Stimulated activated CD4-positive, alpha-beta T cell treated with anti-CD3 and anti-CD28 coated beads, Interleukin-1b, Interleukin-23, amount 100 ng/mL, for 4 hours (primary cell): ENCODE data around the gene TTC16.
"Not testable (repeated sequence)": the region's sequence is repeated elsewhere in the genome, so short reads cannot be mapped to it uniquely, and the experiment has no call there.

Experiments
- DNase-seq, 2 donors: peaks; one replicate each; pipeline ENCODE4 v3.0.0-alpha.2; 2020; ENCODE audit warnings: low read depth in 2 of 2

Gene TTC16

DNA sequence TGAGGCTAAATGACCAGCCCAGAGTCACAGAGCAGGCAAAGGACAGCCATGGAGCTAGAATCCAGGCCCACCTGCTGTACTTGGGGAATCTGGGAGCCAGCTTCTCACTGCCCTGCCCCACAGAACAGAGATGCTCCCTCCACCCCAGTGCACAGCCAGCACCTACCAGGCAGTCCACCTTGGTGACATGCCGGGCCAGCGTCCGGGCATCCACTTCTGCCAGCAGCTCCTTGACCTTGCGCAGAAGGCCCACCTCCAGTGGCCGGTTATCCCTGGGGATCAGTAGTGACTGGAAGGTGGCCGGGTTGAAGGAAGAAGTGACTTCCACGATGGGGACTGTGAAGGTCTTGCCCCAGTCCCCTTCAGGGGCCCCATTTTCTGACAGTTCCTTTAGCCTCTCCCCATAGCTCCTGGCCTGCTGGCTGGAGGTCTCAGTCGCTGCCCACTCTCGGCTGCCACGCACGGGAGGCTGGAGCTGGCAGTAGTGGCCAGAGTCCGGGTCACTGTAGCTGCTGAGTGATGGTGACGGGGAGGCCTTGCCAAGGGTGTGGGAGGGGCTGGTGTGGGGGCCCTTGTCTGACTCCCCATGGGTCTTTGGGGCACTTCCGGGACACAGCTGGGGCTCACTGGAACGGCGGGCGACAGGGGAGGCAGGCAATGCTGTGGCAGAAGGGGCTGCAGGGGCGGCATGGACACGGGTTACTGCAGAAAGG lies 28.7 kb downstream of the TTC16 start:
- DNase-seq = no peak

GRCh38 chr9:127746959-127747569 lies 31.2 kb downstream of the TTC16 start:
- no peak for DNase-seq

GRCh38 chr9:127749090-127749787 lies 33.4 kb downstream of the TTC16 start:
- no peak for DNase-seq

DNA sequence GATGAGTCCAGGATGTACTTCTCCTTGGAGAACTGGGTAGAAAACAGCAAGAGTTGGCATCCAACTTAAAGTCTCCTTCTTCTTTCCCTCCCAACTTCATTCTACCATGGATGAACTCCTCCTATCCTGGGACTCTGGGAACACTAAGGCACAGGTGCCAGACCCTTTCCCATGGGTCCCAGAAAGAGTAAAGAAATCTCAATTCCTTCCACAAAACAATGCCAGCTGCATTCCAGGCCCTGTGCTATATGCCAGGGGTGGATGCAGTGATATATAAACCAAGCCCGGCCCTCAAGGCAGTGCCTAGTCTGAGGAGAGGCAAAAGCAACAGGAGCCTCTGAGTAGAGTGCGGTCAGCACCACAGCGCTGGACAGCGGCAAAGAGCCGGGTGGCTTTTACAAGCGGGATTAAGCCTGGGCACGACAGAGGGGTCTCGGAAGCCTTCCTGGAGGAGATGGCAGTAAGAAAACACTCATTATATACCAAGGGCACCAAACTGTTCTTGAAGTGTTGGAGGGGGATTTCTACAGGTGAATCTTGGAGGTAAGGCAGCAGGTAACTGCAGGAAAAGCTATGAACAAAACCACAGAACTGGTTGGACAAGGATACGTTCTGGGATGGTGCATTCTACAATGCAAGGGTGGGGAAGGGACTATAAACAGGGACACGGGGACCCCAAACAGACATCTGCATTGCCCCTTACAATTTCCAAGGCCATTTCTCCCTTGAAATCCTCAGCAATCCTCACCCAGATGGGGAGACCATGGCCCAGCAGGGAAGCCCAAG lies 35.6 kb downstream of the TTC16 start:
- DNase-seq = no peak

DNA sequence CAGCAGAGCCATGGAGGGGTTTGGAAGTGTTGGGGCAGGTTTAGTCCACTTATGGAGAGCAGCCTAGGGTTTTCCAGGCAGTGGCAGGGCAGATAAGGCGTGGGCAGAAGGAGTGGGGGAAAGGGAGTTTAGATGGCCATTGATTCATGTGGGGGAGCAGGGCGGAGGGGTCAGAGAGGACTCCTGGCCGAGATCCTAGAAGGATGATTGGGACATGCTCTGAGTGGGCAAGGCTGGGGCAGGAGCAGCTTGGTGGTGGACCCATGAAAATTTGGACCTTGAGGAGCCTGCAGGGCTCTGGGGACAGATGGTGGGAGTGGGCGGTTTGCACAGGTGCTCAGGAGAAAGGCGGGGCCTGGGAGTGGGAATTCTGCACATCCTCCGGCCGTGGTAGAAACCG lies 37.3 kb downstream of the TTC16 start:
- DNase-seq = no peak

DNA sequence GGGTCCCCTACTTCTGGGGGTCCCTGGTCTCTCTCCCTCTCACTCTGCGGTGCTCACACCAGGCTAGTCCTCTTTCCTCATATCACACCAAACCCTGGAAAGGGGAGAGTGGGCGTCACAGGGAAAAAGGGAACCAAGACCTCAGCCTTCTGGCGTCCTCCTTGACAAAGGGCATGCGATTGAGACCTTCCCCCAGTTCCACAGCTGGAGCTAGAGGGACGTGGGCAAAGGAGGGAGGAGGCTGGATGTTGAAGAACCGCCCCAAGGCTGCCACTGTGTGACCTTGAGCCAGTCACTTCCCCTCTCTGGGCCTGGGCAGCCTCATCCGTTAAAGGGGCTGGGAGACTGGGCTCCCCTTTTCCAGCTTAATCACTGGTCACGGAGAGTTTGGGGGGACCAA lies 37.7 kb downstream of the TTC16 start:
- no peak for DNase-seq

DNA sequence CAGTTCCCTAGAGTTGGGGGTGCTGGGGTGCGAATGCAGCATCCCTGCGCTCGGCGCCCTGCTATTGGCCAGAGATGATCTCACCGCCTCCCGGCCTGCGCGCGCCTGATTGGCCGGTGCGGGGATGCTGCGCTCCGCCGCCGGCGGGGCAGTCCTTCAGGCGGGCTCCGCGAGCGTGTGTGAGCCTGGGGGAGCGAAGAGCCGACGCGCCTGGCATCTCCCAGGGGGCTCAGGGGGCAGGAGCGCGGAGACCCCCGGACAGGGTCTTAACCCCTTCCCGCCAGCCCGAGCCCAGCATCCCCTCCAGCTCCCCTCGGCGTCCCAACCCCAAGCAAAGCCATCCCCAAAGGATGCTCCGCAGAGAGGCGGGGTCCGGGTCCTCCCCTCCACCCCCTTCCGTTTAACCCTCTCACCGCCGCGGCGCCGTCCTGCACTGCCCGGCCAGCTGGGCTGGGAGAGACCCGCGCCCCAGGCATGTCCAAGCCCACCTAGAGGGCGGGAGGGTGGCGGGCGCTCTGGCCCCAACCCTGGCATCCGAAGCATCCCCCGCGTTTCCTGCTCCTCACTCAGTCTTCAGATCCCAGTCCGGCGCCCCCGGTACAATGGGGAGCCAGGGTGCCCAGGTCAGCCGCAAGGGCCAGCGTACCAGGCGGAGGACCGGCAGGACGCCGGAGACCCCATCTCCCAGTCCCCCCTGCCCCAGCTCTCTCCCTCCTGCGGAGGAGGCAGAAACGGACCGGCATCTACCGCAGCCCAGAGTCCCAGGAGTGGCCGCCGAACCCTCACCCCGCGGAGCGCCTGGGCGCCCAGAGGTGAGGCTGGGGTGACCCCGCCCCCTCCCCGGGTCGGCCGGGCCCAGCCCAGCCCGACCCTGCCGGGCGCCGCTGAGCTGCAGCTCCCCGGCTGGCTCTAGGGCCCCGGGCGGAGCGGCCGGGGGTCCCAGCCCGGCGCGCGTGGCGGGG lies 38.5 kb downstream of the TTC16 start:
- no peak for DNase-seq

DNA sequence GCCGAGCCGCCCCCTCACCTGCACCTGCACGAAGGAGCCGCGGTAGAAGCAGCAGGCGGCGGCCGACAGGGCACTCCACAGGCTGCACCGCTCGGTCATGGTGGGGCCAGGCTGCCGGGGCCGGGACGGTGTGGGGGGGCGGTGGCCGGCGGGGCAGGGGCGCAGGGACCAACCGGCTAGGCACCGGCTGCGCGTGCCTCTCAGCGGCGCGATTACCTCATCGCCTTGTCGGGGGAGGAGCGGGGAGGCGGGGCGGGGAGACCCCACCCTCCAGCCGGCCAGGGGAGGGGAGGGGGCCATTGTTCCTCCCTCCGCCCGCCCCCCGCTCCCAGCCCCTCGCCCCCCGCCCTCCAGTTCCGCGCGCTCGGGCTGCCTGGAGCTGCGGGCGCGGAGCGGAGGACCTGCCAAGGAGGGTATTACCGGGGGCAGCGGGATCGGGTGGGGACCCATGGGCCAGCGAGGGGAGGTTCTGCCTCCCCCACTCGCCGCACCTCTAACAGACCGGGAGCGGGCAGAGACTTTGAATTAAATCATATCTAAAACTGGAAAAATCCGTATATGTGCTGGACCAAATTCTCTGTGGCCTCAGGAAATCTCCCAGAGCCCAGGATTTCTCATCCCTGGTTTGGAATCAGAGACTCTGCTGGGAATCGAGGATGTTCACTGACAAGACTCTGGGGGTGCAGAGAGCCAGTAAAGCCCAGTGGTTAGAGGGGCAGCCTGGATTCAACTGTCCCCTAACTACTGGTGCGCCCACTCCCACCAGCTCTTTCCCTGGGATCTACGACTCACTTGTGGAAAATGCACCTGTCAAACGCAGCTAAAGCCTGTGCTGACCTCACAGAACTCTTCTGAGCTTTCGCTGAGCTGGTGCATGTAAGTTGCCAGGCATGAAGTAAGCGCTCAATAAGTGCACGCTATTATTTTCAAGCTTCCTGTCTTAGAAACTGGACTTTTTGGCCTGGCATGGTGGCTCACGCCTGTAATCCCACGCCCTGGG lies 39.5 kb downstream of the TTC16 start:
- no peak for DNase-seq

GRCh38 chr9:127756233-127756632 lies 40.4 kb downstream of the TTC16 start:
- no peak for DNase-seq

- DNase-seq = not testable (repeated sequence)
These were observed 40.9 kb downstream of the TTC16 start for GRCh38 chr9:127756776-127757175.

DNA sequence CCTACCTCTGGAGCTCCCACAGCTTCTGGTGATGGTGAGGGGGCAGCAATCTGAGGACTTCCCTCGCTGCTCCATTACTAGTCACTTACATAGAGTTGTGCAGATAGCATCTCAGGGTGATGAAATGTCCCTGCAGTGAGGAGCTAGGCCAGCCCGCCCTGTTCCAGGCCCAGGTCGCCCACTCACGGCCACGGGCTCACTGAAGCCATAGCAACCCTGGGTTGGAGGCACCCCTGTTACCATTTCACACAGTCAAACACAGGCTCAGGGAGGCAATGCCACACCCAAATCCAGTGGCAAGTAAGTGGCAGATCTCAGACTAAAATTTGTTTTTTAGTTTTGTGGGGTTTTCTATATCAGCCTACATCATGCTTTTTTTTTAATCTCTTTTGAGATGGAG lies 43.0 kb downstream of the TTC16 start:
- no peak for DNase-seq

- no peak for DNase-seq
These were observed 45.2 kb downstream of the TTC16 start for GRCh38 chr9:127761061-127761460.

- no peak for DNase-seq
These were observed 45.6 kb downstream of the TTC16 start for GRCh38 chr9:127761491-127761956.

- no peak for DNase-seq
These were observed 46.3 kb downstream of the TTC16 start for GRCh38 chr9:127762111-127762676.

DNA sequence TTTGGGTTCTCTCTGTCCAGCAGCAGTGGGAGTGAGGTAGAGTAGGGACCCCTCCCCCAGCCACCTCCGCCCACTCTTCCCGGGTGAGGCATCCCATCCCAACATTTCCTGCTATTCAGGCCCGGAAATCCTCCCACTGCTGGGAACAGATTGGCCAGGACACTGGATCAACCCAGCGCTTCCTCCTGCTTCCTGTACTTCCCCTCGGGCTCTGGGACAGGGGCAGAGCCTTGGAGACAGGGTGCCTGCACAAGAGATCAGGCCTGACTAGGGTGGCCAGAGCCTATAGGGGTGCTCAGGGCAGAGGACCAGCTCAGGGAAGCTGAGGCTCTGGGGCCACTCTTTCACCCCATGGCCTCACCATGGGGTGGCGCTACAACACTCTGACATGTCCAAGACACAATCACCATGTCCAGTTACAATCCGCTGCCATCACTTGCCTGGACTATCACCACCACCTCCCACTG lies 48.1 kb downstream of the TTC16 start:
- no peak for DNase-seq

DNA sequence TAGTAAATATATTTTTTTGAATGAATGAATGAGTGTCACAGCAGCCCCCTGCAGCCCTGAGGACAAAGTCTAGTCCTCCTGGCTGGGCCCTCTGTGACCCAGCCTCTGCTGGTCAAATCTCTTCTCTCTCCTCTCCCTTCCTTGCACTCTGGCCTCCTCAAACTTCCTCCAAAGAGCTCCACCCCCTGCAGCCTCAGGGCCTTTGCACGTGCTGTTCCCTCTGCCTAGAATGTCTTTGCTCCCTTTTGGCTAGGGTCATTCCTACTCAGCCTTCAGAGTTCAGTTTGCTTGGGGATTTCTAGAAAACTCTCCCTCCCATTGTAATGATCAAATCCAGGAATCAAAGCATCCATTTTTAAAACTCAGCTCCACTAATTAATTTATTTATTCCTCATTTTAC lies 49.5 kb downstream of the TTC16 start:
- no peak for DNase-seq

DNA sequence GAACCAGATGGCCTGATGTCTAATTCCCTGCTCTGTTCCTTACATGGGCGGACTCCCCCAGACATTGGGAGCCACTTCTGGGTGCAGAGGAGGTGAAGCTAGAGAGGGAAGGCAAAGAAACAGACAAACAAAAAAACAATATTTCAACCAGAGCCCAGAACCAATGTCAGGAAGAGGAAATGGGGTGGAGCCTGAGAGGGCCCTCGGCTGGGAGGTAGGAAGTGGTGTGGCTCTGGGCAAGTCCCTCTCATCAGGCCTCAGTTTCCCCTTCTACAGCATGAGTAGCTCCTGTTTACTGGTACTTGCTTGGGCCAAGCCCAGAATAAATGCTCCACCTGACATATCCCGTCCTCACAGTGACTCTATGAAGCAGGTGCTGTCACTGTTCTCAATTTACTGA lies 51.5 kb downstream of the TTC16 start:
- DNase-seq = no peak

DNA sequence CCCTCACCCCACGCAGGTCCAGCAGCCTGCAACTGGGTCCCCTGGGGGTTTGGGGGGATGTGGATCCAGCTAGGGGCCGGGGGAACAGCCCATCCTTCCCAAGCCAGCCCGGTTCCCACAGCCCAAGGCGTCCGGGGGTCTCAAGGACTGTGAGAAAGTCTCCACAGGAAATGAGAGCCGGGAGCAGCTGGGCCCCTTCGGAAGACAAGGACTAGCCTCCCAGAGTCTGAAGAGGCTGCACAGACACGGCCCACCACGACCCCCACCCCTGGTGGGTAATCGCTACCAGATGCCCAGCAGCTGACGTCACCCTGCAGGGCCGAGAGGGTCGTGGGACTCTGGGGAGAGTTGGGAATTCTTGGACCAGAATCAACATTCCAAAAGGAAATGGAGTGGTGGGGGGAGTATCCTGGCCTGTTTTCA lies 52.0 kb downstream of the TTC16 start:
- DNase-seq = no peak

DNA sequence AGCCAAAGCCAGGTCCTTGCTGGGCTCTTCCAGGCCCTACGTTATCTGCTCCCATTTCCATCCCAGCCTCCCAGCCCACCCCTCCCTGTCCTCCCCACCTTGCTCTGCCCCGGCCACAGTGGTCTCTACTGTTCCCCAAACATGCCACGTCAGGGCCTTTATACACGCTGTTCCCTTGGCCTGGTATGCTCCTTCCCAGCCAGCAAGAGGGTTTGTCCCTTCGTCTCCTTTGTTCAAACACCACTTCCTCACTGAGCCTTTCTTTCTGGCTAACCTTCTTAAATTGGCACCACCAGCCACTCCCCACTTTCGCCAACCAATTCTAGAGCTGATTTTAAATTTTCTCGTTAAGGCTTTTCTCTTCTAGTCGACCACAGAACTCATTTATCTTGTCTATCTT lies 52.8 kb downstream of the TTC16 start:
- DNase-seq = no peak
